T-helper 2 cell treated with Interferon-gamma antibody and Interleukin-4, amounts not matched to agents 5 μg/mL and 100 μg/mL, for 36 hours (primary cell): ENCODE measurements around the gene VTI1A.

Source experiments
- DNase-seq: peaks from one replicate; pipeline ENCODE4 v3.0.0; 2021; ENCODE audit warnings: low spot score
- H3K27ac Mint-ChIP-seq: one replicate; pipeline ENCODE4 v1.8.0; 2021; ENCODE audit warnings: mild to moderate bottlenecking, mixed read lengths
- H3K27me3 Mint-ChIP-seq: one replicate; pipeline ENCODE4 v1.8.0; 2021; ENCODE audit warnings: low read depth, mixed read lengths
- H3K36me3 Mint-ChIP-seq: one replicate; pipeline ENCODE4 v1.8.0; 2021; ENCODE audit warnings: low read depth, mixed read lengths
- H3K4me1 Mint-ChIP-seq: one replicate; pipeline ENCODE4 v1.8.0; 2021; ENCODE audit warnings: low read depth, mixed read lengths
- H3K4me3 Mint-ChIP-seq: one replicate; pipeline ENCODE4 v1.8.0; 2022; ENCODE audit warnings: mild to moderate bottlenecking, moderate library complexity, mixed read lengths
- H3K9me3 Mint-ChIP-seq: one replicate; pipeline ENCODE4 v1.8.0; 2021; ENCODE audit warnings: mixed read lengths

The VTI1A gene

DNA sequence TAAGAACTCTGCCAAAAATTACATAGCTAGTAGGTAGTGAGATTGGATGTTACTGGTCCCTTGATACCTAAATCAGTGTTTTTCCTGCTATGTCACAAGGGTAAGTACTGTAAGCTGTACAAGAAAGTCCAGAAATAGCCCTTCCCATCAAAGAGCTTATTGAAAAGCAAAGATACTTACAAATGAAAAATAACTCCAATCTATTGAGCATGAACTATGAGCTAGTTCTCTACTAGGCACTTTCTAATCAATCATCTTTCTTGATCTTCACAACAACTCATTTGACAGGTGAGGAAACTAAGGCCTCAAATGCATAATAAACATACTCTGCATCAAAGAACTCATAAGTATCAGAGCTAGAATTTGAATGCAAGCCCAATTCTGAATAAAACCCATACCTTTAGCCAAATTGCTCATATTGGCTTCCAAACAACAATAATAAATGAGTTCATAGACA lies 253.2 kb downstream of the VTI1A start:
- Mint-ChIP-seq H3K27ac (no peak overlapping the region), H3K9me3 (no peaks in the 10 kb centered on the region), H3K4me1 (no peaks in the 10 kb centered on the region), H3K36me3 (no peaks in the 10 kb centered on the region), H3K27me3 (no peaks in the 10 kb centered on the region), H3K4me3 (no peak overlapping the region)
- DNase-seq: no peak

DNA sequence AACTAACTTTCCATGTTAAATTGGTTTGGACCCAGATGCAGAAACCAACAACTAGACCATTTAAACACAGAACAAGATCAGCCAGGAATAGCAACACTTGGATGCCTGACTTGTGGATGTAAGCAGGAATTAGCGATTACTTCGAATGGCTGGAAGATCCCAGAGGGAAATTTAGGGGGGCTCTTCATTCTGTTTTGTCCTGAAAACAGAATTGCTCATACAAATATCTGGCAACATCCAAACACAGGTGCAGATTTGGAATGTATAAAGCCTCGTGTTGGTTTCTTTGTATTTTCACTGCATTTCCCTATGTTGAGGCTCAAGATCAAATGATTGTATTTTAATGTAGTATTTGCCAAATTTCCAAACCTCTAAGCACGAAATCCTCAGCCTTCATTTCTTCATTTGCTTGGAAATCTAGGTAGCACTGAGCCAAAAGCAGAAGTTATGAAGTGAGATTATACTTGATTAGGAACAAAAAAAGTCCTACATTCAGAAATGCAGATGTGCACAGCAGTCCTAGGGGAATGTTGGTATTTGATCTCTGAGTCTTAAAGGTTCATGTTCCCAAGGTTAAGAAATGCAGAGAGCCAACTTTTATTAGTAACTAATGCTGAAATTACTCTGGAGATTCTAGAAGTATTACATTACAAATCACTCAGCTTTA lies 254.3 kb downstream of the VTI1A start:
- Mint-ChIP-seq H3K27ac (no peak overlapping the region), H3K27me3 (no peaks in the 10 kb centered on the region), H3K9me3 (no peaks in the 10 kb centered on the region), H3K4me1 (no peaks in the 10 kb centered on the region), H3K4me3 (no peak overlapping the region), H3K36me3 (no peaks in the 10 kb centered on the region)
- no peak for DNase-seq

DNA sequence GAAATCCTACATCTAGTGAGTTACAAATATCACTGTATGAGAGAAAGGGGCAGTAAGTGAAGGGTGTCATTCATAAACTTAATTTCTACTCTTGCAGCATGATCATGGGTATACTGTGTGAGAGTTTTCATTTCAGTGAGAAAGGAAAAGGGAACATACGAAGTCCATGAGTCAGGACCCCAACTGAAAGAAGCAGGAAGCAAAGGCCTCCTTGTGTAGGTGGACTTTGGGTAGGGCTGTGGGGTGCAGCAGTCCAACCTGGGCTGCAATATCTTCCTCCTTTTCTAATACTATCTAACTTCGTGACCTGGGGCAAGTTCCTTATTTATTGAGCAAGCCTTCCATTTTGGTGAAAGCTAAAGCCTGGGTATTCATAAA lies 254.9 kb downstream of the VTI1A start:
- no peak for DNase-seq
- H3K4me3 Mint-ChIP-seq: no peak overlapping the region

DNA sequence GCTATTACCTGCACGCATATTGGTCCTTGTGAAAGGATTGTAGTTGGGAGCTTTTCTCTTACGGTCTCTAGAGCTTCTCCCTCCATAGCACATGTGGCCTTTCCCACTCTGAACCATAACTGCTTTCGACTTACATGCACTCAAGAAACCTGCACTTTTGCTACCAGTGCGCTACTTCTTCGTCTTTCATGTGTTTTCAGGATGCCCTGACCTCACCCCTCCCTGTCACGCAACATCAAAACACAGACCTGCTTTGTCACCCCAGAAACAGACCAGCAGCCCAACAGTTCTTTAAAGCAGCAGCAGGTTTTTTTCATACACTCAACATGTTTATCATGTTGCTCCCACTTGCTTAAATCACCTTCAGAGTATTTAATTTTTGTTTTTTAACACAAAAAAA lies 259.6 kb downstream of the VTI1A start:
- DNase-seq: no peak
- H3K4me3 Mint-ChIP-seq: no peak overlapping the region
- no peaks in the 10 kb centered on the region for H3K9me3 Mint-ChIP-seq
- H3K36me3 Mint-ChIP-seq: peaks cover 2% of the 10 kb centered on the region
- H3K27me3 Mint-ChIP-seq: no peaks in the 10 kb centered on the region
- no peak overlapping the region for H3K27ac Mint-ChIP-seq
- H3K4me1 Mint-ChIP-seq: no peaks in the 10 kb centered on the region

More for the DNA sequence above, 254.9 kb downstream of the VTI1A start:
- Mint-ChIP-seq H3K36me3 (no peaks in the 10 kb centered on the region), H3K27me3 (no peaks in the 10 kb centered on the region), H3K9me3 (no peaks in the 10 kb centered on the region), H3K4me1 (no peaks in the 10 kb centered on the region), H3K27ac (no peak overlapping the region)

DNA sequence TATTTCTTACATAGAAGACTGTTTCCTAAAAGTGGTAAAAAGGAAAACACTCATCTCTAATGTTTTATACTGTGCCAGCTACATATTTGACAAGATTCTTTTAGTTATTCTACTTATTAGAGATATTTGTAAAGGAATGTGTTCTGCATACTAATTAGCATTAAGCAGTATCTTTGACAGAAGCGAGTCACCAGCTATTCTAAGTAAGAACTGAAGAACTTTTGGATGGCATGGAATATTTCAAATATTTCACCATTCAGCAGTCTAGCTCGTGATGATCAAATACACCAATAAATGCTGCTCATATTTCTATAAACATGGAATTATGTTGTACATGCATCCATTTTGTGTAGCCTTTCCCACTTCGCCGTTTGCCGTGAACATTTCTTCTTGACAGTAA lies 261.4 kb downstream of the VTI1A start:
- Mint-ChIP-seq H3K27ac (no peak overlapping the region), H3K9me3 (no peaks in the 10 kb centered on the region), H3K36me3 (peaks cover 2% of the 10 kb centered on the region), H3K4me1 (no peaks in the 10 kb centered on the region), H3K27me3 (no peaks in the 10 kb centered on the region), H3K4me3 (no peak overlapping the region)
- no peak for DNase-seq

DNA sequence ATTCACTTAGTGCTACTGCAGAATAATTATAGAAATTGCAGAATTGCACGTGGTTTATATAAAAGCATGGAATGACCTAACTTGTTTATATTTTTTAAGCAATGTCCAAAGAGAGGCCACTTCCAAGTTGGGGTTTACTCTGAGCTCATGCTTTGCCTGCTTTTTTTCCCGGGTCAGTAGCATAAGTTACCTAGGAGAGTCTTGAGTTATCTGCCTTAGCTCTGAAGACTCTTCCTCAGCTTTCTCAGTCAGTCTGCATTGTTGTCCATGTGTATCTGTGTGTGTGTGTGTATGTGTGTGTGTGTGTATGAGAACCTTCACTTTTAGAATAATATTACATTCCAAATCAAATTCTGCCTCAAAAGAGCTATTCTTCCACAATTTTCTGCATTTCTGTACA lies 263.5 kb downstream of the VTI1A start:
- Mint-ChIP-seq H3K27me3 (no peaks in the 10 kb centered on the region), H3K4me1 (no peaks in the 10 kb centered on the region), H3K9me3 (no peaks in the 10 kb centered on the region), H3K36me3 (peaks cover 2% of the 10 kb centered on the region), H3K4me3 (no peak overlapping the region), H3K27ac (no peak overlapping the region)
- DNase-seq: no peak

DNA sequence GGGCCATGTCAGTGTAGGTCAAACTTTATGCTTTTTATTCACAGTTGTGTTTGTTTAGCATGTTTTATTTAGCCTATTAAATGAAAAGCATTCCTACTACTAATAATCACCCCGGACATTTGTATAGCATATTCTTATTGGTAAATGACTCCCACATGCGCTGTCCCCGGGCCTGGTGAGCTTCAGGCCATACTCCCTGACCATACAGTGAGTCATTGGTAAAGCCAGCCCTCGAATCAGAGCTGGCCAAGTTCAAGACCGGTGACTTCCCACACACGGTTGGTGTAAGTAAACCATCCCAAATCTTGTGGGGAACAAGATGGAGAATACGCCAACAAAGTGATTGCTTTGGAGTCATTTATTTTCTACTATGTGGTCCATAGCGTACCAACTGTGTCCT lies 264.4 kb downstream of the VTI1A start:
- no peak overlapping the region for H3K4me3 Mint-ChIP-seq
- no peak overlapping the region for H3K27ac Mint-ChIP-seq
- H3K4me1 Mint-ChIP-seq: no peaks in the 10 kb centered on the region
- no peaks in the 10 kb centered on the region for H3K27me3 Mint-ChIP-seq
- no peak for DNase-seq
- no peaks in the 10 kb centered on the region for H3K9me3 Mint-ChIP-seq
- H3K36me3 Mint-ChIP-seq: peaks cover 6% of the 10 kb centered on the region

DNA sequence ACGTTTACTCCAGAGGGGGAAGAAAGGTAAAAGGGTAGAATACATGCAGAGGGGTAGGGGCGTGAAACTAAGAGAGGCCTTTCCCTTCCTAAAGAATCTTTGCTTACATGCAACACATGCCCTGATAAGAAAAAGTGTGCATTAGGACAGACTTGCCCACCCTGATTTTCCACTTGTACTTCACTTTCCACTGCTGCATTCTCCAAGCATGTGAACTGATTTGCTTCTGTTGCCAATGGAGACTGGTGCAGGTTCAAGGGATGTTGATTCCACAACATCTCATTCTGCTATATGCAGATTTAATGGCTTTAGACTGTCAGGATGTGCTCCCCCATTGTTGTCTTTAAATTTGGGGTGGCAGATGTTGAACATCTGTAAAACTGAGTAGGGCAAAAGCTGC lies 265.5 kb downstream of the VTI1A start:
- Mint-ChIP-seq H3K4me1 (no peaks in the 10 kb centered on the region), H3K9me3 (no peaks in the 10 kb centered on the region), H3K27ac (no peak overlapping the region), H3K4me3 (no peak overlapping the region), H3K27me3 (no peaks in the 10 kb centered on the region), H3K36me3 (peaks cover 6% of the 10 kb centered on the region)
- DNase-seq: no peak

DNA sequence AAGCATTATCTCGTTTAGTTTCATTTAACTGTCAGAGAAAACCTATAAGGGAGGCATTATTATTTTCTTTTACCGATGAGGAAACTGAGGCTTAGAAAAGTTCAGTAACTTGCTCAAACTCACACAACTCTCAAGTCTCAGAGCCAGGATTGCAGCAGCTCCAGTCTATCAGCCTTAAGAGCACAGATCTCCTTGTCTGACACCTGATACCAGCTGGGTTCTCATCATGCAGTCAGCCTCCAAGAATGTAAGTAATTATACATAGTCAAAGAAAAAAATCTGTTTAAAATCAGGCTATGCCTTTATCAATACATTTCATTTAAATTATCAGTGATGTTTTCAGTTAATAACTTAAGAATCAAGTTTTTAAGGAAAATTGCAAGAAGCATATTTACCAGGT lies 266.4 kb downstream of the VTI1A start:
- Mint-ChIP-seq H3K4me1 (no peaks in the 10 kb centered on the region), H3K4me3 (no peak overlapping the region), H3K36me3 (peaks cover 6% of the 10 kb centered on the region), H3K9me3 (no peaks in the 10 kb centered on the region), H3K27ac (no peak overlapping the region), H3K27me3 (no peaks in the 10 kb centered on the region)
- DNase-seq: no peak

DNA sequence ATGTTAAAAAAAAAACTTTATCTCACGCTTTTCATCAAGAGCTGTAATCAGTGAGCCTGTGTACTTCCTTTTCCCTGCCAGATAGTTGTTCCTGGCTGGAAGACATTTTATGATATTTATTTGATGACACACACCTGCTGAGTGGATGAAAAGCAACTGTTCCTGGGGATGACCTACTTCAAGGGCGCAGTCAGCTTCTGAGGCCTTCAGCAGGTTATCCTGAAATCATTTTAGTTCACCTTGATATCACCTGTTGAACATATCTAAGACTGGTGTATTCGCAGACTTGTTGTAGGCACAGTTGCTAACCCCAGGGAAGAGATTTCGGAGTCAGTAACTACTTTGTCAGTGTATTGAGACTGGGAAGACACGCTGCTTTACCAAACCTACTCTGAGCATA lies 268.6 kb downstream of the VTI1A start:
- Mint-ChIP-seq H3K9me3 (no peaks in the 10 kb centered on the region), H3K27me3 (no peaks in the 10 kb centered on the region), H3K4me1 (no peaks in the 10 kb centered on the region), H3K4me3 (no peak overlapping the region), H3K36me3 (peaks cover 5% of the 10 kb centered on the region), H3K27ac (no peak overlapping the region)
- DNase-seq: no peak

DNA sequence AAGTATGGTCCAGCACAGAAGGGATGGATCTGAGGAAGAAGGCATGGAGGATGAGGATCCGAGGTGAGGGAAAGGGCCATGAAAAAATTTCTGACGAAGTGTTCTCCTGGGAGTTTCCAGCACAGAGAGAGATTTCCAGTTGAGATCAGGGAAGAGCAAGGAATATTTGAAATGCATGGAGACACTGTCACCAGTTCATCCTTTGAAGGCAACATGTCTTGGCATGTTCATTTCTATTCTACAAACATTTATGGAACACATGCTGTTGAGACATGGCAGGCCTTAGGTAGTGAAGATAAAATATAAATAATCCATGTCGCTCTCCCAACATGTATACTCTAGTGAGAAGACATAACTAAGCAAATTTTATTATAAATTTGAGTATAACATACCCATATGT lies 269.1 kb downstream of the VTI1A start:
- H3K4me1 Mint-ChIP-seq: no peaks in the 10 kb centered on the region
- DNase-seq: no peak
- H3K4me3 Mint-ChIP-seq: no peak overlapping the region
- no peaks in the 10 kb centered on the region for H3K27me3 Mint-ChIP-seq
- no peaks in the 10 kb centered on the region for H3K9me3 Mint-ChIP-seq
- H3K27ac Mint-ChIP-seq: no peak overlapping the region
- H3K36me3 Mint-ChIP-seq: peaks cover 4% of the 10 kb centered on the region

DNA sequence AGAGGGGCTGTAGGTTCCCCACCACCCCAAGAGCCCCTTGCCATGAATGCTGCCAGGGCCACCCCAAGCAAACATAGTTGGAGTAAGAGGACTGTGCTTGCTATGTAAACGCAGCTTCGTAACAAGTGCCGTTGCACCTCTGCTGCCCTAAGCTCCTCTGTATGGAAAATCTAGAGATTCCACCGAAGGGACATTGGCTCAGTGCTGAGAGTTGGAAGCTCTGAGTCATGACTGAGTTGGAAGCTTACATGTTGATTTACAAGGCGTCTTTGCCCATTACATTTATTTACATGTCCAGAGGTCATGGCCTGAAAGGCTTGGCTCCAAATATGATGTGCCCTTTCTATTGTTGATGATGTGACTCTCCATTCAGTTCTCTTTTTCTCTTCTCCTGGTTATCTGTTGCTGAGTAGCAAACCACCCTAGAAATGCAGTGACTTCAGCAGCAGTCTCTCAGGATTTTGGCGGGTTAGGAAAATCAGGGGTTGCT lies 270.0 kb downstream of the VTI1A start:
- DNase-seq: no peak
- Mint-ChIP-seq H3K4me1 (no peaks in the 10 kb centered on the region), H3K4me3 (no peak overlapping the region), H3K27me3 (no peaks in the 10 kb centered on the region), H3K9me3 (no peaks in the 10 kb centered on the region), H3K36me3 (peaks cover 4% of the 10 kb centered on the region), H3K27ac (no peak overlapping the region)

DNA sequence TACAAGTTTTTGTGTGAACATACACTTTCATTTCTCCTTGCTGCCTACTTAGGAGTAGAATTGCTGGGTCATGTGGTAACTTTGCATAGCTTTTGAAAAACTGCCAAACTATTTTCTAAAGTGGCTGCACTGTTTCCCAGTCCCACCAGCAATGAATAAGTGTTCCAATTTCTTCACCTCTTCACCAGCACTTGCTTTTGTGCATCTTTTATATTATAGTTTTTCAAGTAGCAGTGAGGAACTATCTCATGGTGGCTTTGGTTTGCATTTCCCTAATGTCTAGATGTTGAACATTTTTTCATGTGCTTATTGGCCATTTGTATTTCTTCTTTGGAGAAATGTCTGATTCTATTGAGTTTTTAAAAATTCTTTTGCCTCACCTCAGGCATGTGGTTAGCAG lies 273.2 kb downstream of the VTI1A start:
- no peak for DNase-seq
- Mint-ChIP-seq H3K4me1 (no peaks in the 10 kb centered on the region), H3K27ac (no peak overlapping the region), H3K4me3 (no peak overlapping the region), H3K36me3 (peaks cover 4% of the 10 kb centered on the region), H3K27me3 (no peaks in the 10 kb centered on the region), H3K9me3 (no peaks in the 10 kb centered on the region)

DNA sequence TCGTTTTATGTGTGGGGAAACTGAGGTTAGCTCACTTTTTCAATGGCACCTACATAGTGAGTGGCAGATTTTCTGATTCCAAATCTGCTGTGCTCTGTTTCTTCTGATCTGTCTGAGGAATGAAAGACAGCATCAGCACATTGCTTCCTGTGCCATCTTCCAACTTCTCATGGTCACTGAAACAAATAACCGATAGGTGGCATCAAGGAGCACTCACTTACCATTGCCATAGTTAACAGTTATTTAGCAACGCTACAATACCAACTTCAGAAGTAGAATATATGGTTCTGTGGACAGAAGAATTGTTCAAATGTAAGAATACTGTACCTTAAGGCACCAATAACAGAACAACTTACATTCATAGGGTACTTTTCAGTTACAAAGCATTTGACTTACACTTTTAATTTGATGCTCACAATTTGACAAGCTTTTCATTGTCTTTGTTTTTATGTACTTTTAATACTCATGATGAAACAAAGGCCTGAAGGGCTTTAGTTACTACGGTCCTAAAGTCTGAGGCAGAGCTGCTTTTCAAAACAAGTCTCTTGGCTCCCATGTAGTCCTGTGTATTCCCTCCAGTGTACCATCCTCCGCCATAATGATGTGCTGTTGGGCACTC lies 274.2 kb downstream of the VTI1A start:
- Mint-ChIP-seq H3K9me3 (no peaks in the 10 kb centered on the region), H3K4me1 (no peaks in the 10 kb centered on the region), H3K36me3 (no peaks in the 10 kb centered on the region), H3K27me3 (no peaks in the 10 kb centered on the region), H3K27ac (no peak overlapping the region), H3K4me3 (no peak overlapping the region)
- DNase-seq: no peak

DNA sequence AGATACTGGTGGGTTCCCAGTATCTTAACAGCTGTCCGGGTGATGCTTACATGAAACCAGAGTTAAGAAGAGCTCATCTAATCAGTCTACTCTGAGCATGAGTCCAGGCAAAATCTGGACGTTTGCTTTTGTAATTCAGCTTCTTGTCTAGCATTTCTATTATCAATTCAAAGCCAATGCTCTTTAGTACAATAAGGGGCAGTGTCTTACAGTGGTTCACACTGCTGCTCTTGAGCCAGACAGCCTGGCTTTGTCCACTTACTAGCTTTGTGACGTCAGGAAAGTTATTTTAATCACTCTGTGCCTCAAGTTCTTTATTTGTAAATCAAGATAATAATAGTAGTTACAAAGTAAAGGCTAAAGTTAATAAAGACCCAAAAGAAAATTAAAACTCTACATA lies 275.7 kb downstream of the VTI1A start:
- H3K27me3 Mint-ChIP-seq: no peaks in the 10 kb centered on the region
- H3K36me3 Mint-ChIP-seq: no peaks in the 10 kb centered on the region
- H3K27ac Mint-ChIP-seq: no peak overlapping the region
- H3K4me1 Mint-ChIP-seq: no peaks in the 10 kb centered on the region
- H3K4me3 Mint-ChIP-seq: no peak overlapping the region
- no peaks in the 10 kb centered on the region for H3K9me3 Mint-ChIP-seq
- no peak for DNase-seq
